ENCODE data around the gene FBLN1.

FBLN1 gene

DNA sequence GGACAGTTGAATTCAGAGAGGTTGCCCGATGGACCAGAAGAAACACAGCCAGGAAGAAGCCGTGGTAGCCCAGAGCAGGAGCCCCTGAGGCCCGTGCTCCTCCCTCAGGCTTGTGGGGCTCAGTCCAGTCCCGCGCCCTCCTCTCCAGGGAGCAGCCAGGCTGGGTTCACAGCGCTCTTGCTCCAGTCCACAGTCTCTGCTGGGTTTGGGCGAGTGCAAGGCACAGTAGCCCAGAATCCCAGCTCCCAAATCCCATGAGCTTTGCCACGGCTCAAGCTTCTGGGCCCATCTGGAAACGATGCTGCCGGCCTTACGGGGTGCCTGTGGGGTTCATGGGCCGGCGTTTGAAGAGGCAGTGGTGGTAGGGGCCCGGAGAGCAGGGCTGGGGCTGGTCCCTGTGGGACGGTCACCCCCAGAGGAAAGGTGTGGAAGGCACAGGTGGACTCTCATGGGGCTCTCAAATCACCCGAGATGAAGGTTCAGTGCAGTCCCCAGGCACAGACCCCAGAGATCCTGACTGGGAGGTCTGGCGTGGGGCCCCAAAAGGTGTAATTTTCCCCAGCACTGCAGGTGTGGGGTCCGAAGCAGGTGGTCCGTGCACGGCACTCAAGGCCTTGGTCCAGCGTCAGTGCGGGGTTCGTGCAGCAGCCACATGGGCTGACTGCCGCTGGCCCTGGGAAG lies 138.4 kb downstream of the FBLN1 start (continued):
- TF ChIP-seq CSRNP3 (CRISPR knock-in tag; IDR thresholded peaks at IDR 0.05) = no peak
- TF ChIP-seq ESRRG (CRISPR knock-in tag; IDR thresholded peaks at IDR 0.05) = no peak
- no peak for TF ChIP-seq PPARA (CRISPR knock-in tag; IDR thresholded peaks at IDR 0.05; ENCODE audit: borderline replicate concordance)
- TF ChIP-seq GLIS3 (CRISPR knock-in tag; IDR thresholded peaks at IDR 0.05) = no peak
- no peak for TF ChIP-seq CREB5 (CRISPR knock-in tag; IDR thresholded peaks at IDR 0.05; ENCODE audit: low read depth)
- no peak for TF ChIP-seq ARNTL (CRISPR knock-in tag; IDR thresholded peaks at IDR 0.05; ENCODE audit: borderline replicate concordance, low read depth)
- TF ChIP-seq, protein P1, sequence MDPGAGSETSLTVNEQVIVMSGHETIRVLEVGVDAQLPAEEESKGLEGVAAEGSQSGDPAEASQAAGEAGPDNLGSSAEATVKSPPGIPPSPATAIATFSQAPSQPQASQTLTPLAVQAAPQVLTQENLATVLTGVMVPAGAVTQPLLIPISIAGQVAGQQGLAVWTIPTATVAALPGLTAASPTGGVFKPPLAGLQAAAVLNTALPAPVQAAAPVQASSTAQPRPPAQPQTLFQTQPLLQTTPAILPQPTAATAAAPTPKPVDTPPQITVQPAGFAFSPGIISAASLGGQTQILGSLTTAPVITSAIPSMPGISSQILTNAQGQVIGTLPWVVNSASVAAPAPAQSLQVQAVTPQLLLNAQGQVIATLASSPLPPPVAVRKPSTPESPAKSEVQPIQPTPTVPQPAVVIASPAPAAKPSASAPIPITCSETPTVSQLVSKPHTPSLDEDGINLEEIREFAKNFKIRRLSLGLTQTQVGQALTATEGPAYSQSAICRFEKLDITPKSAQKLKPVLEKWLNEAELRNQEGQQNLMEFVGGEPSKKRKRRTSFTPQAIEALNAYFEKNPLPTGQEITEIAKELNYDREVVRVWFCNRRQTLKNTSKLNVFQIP (CRISPR knock-in tag; IDR thresholded peaks at IDR 0.05; ENCODE audit: borderline replicate concordance, low read depth) = no peak
- TF ChIP-seq RARB (CRISPR knock-in tag; IDR thresholded peaks at IDR 0.05) = no peak
- TF ChIP-seq BACH2 (CRISPR knock-in tag; IDR thresholded peaks at IDR 0.05; ENCODE audit: borderline replicate concordance) = no peak
- no peak for TF ChIP-seq OSR1 (CRISPR knock-in tag; IDR thresholded peaks at IDR 0.05)
- TF ChIP-seq ZNF70 (CRISPR knock-in tag; IDR thresholded peaks at IDR 0.05) = no peak
- no peak for TF ChIP-seq ZNF8 (CRISPR knock-in tag; IDR thresholded peaks at IDR 0.05)
- no peak for TF ChIP-seq CSDC2 (CRISPR knock-in tag; IDR thresholded peaks at IDR 0.05)
- TF ChIP-seq TOX (CRISPR knock-in tag; IDR thresholded peaks at IDR 0.05; ENCODE audit: borderline replicate concordance) = no peak

DNA sequence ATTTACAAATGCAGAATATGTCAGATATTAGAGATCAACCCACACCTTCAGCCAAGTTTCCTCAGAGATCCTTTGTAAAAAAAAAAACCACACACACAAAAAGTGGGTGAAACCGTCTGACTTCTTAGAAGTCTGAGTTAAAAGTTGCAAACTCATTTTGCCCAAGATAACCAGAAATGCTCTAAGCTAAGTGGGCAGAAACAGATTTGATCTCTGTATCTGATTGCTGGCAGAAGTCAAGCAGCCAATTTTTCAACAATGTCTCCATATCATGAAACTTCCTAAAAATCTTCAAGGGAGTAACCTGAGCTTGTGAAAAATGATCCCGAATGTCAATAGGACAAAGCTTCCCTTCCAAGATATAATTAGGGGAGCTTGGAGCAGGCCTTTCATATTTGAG lies 140.3 kb downstream of the FBLN1 start:
- TF ChIP-seq CSRNP3 (CRISPR knock-in tag; IDR thresholded peaks at IDR 0.05) (no peak), RARB (CRISPR knock-in tag; IDR thresholded peaks at IDR 0.05) (no peak), TSHZ2 (CRISPR knock-in tag; IDR thresholded peaks at IDR 0.05) (no peak)
- TF ChIP-seq, protein P1 (CRISPR knock-in tag; IDR thresholded peaks at IDR 0.05; ENCODE audit: borderline replicate concordance, low read depth) = no peak
- no peak for ATAC-seq

GRCh38 chr22:45644714-45645113 lies 142.0 kb downstream of the FBLN1 start:
- ATAC-seq = no peak
- TF ChIP-seq ISL1 (CRISPR knock-in tag; IDR thresholded peaks at IDR 0.05) = no peak
- no peak for TF ChIP-seq TOX (CRISPR knock-in tag; IDR thresholded peaks at IDR 0.05; ENCODE audit: borderline replicate concordance)
- TF ChIP-seq ZNF565 (CRISPR knock-in tag; conservative IDR thresholded peaks at IDR 0.05; ENCODE audit: low read depth) = no peak
- no peak for TF ChIP-seq ZFP3 (CRISPR knock-in tag; IDR thresholded peaks at IDR 0.05)
- TF ChIP-seq ZC3H10 (CRISPR knock-in tag; IDR thresholded peaks at IDR 0.05) = no peak
- TF ChIP-seq TSHZ2 (CRISPR knock-in tag; IDR thresholded peaks at IDR 0.05) = no peak
- no peak for TF ChIP-seq CSDC2 (CRISPR knock-in tag; IDR thresholded peaks at IDR 0.05)
- TF ChIP-seq CSRNP3 (CRISPR knock-in tag; IDR thresholded peaks at IDR 0.05) = no peak
- no peak for TF ChIP-seq ZNF8 (CRISPR knock-in tag; IDR thresholded peaks at IDR 0.05)
- no peak for TF ChIP-seq ZNF70 (CRISPR knock-in tag; IDR thresholded peaks at IDR 0.05)
- no peak for TF ChIP-seq GLIS3 (CRISPR knock-in tag; IDR thresholded peaks at IDR 0.05)
- TF ChIP-seq ZFP30 (CRISPR knock-in tag; IDR thresholded peaks at IDR 0.05) = no peak
- TF ChIP-seq PPARA (CRISPR knock-in tag; IDR thresholded peaks at IDR 0.05; ENCODE audit: borderline replicate concordance) = no peak
